ENCODE data around the gene GPR162. TPM values are rescaled to one million over a fixed set of nuclear protein-coding genes. Genes with fewer than 3 reads are reported as not detected.
A peak's percentile ranks its signal among the peaks of the same experiment; 100 is the strongest.

Gene GPR162
- total and polyA plus RNA-seq, 5 donors, result 6.8 to 10.9 (median 8.1) TPM

GRCh38 chr12:6788972-6789924 lies 32.4 kb upstream of the GPR162 start, which contains the start of gene CD4:
Gene CD4 (plus strand): TSS chr12:6789528. CDS start chr12:6800139, 10,611 bp downstream.
- Histone ChIP-seq H3K4me3 (ENCODE audit: low read length) (no peak within 1 kb of the TSS), H3K27me3 (ENCODE audit: control insufficient read depth, insufficient read depth) (no peaks in the 10 kb centered on the region), H3K9me3 (ENCODE audit: control insufficient read depth, low read length) (no peaks in the 10 kb centered on the region), H3K4me1 (ENCODE audit: control insufficient read depth, insufficient read depth, low read length) (peaks cover 2% of the 10 kb centered on the region), H3K27ac (ENCODE audit: low read length) (peak within 1 kb of the TSS; percentile 25)
- WGBS, result 63% methylated on average over 18 of the region's 18 CpGs
- intact Hi-C loops (cut with DNase I), result loop anchor here in 1 of 4 donors (10.0 kb wide), 1 partner anchor 54 kb away; no protein-coding TSS in a partner anchor
- DNase-seq (peak; percentile 76 to 91 (median 90)), ATAC-seq (peak; percentile 72 to 77)

DNA sequence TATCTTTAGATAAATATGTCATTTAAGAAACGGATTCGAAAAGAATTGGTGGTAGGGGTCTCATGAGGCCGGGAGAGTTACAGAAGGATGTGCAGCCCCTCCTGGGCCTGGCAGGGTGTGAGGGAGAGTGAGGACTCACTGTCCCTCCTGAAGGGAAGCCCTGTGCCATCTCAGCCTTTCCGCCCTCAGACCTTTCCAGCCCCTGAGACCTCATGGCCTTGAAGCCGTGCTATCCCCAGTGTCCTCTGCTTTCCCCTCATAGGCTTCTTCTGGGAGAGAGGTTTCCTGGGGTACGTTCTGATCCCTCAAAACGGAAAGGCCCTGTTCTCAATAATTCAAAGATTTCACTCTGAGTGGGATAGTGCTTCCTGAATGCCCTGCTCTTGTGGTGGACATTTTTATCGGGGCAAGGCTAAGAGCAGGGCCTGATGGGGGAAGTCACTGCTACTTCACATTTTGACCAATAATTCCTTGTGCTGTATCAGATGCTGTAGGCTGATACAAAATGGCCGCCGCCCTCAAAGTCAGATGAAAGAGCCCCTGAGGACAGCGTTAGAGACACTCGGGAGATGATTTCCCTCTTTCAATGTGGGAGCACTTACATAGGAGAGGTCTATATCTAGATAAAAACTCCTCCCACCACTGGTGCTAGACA lies 31.0 kb upstream of the GPR162 start:
- H3K9me3 ChIP-seq (ENCODE audit: control insufficient read depth, low read length), result no peaks in the 10 kb centered on the region
- no peaks in the 10 kb centered on the region for H3K27me3 ChIP-seq (ENCODE audit: control insufficient read depth, insufficient read depth)
- intact Hi-C loops (cut with DNase I), result no loop called here
- H3K4me3 ChIP-seq (ENCODE audit: low read length), result no peak overlapping the region
- DNase-seq, result no peak
- no peak for ATAC-seq
- H3K27ac ChIP-seq (ENCODE audit: low read length), result no peak overlapping the region
- 86% methylated on average over 12 of the region's 12 CpGs for WGBS
- peaks cover 2% of the 10 kb centered on the region for H3K4me1 ChIP-seq (ENCODE audit: control insufficient read depth, insufficient read depth, low read length)

- H3K27ac ChIP-seq (ENCODE audit: low read length), result no peak overlapping the region
- H3K4me3 ChIP-seq (ENCODE audit: low read length), result no peak overlapping the region
- WGBS, result 81% methylated on average over 13 of the region's 13 CpGs
- intact Hi-C loops (cut with DNase I), result no loop called here
- DNase-seq (no peak), ATAC-seq (no peak)
- H3K27me3 ChIP-seq (ENCODE audit: control insufficient read depth, insufficient read depth), result no peaks in the 10 kb centered on the region
- H3K4me1 ChIP-seq (ENCODE audit: control insufficient read depth, insufficient read depth, low read length), result no peaks in the 10 kb centered on the region
- no peaks in the 10 kb centered on the region for H3K9me3 ChIP-seq (ENCODE audit: control insufficient read depth, low read length)
Observed at GRCh38 chr12:6791931-6792520, 29.6 kb upstream of the GPR162 start.

DNA sequence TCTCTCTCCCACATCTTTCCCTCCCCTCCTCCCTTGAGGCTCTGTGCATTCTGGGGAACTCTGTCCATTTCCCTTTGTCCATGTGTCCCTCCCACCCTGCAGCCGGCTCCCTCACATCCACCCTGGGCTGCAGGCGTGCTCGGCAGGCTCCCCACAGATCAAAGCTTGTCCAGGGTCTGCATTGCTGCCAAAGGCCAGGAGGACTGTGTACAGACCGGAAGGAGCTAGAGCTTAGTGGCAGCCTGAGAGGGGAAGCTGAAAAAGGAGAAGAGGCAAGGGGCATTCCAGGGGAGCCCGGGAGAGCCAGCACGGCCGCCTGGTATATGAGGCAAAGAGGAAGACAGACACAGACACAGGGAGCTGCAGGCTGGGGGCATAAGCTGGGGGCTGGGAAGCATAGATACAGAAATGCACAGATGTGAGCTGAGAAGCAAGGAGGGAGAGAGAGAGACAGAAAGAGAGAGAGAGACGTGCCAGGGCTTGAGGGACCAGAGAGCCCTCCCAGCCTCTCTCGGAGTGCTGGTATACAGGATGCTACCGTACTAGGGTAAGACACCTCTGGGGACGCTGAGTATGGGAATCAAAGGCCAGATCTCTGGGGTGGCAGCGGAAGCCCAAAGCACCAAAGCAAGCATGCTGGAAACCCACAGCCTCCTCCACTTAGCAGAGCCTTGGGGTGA lies 29.0 kb upstream of the GPR162 start:
- Histone ChIP-seq H3K27me3 (ENCODE audit: control insufficient read depth, insufficient read depth) (no peaks in the 10 kb centered on the region), H3K9me3 (ENCODE audit: control insufficient read depth, low read length) (no peaks in the 10 kb centered on the region), H3K4me3 (ENCODE audit: low read length) (no peak overlapping the region), H3K4me1 (ENCODE audit: control insufficient read depth, insufficient read depth, low read length) (no peaks in the 10 kb centered on the region), H3K27ac (ENCODE audit: low read length) (no peak overlapping the region)
- intact Hi-C loops (cut with DNase I), result no loop called here
- WGBS, result 25% methylated on average over 12 of the region's 12 CpGs
- ATAC-seq (peak; percentile 60 to 67), DNase-seq (peak in 2 of 3 donors; percentile 74 to 75)

DNA sequence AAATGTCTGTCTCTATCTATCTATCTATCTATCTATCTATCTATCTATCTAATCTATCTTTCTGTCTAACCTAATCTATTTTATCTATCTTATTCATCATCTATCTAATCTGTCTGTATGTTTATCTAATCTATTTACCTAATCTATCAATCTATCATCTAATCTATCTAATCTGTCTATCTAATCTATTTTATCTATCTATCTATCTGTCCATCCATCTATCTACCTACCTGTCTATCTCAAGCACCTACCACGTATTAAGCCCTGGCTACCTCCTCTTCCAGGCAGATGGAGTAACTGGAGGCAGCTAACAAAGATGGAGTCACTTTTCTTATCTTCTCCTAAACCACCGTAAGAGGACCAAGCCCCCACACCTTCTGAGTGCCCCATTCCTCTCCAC lies 26.5 kb upstream of the GPR162 start:
- no peaks in the 10 kb centered on the region for H3K27me3 ChIP-seq (ENCODE audit: control insufficient read depth, insufficient read depth)
- DNase-seq, result no peak
- intact Hi-C loops (cut with DNase I), result no loop called here
- H3K9me3 ChIP-seq (ENCODE audit: control insufficient read depth, low read length), result no peaks in the 10 kb centered on the region
- WGBS, result 66% methylated on average over 2 of the region's 2 CpGs
- ATAC-seq, result no peak
- H3K4me3 ChIP-seq (ENCODE audit: low read length), result no peak overlapping the region
- no peak overlapping the region for H3K27ac ChIP-seq (ENCODE audit: low read length)
- no peaks in the 10 kb centered on the region for H3K4me1 ChIP-seq (ENCODE audit: control insufficient read depth, insufficient read depth, low read length)

DNA sequence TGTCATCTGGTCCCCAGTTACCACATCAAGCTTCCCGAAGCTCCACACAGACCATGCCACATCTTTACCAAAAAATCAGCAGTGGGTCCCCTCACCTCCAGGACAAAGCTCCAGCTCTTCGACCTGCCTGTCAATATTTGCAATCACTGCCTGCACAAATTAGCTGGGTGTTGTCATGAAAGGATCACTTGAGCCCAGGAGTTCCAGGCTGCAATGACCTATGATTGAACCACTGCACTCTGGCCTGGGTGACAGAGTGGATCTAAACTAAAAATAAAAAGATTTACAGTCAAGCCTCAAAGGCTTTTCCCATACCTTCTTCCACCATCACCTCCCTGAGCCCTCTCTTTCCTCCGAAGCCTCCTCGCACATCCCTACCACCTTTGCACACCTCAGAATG lies 25.0 kb upstream of the GPR162 start:
- ATAC-seq (no peak), DNase-seq (no peak)
- Histone ChIP-seq H3K9me3 (ENCODE audit: control insufficient read depth, low read length) (no peaks in the 10 kb centered on the region), H3K4me3 (ENCODE audit: low read length) (no peak overlapping the region), H3K4me1 (ENCODE audit: control insufficient read depth, insufficient read depth, low read length) (no peaks in the 10 kb centered on the region), H3K27ac (ENCODE audit: low read length) (no peak overlapping the region), H3K27me3 (ENCODE audit: control insufficient read depth, insufficient read depth) (no peaks in the 10 kb centered on the region)
- intact Hi-C loops (cut with DNase I), result no loop called here
- WGBS, result 94% methylated on average over 4 of the region's 4 CpGs

GRCh38 chr12:6799147-6799546 lies 22.5 kb upstream of the GPR162 start:
- H3K4me1 ChIP-seq (ENCODE audit: control insufficient read depth, insufficient read depth, low read length), result no peaks in the 10 kb centered on the region
- ATAC-seq, result no peak
- no peaks in the 10 kb centered on the region for H3K9me3 ChIP-seq (ENCODE audit: control insufficient read depth, low read length)
- WGBS, result 85% methylated on average over 5 of the region's 5 CpGs
- no peak for DNase-seq
- intact Hi-C loops (cut with DNase I), result no loop called here
- H3K27ac ChIP-seq (ENCODE audit: low read length), result no peak overlapping the region
- no peak overlapping the region for H3K4me3 ChIP-seq (ENCODE audit: low read length)
- H3K27me3 ChIP-seq (ENCODE audit: control insufficient read depth, insufficient read depth), result no peaks in the 10 kb centered on the region

- Histone ChIP-seq H3K4me3 (ENCODE audit: low read length) (no peak overlapping the region), H3K4me1 (ENCODE audit: control insufficient read depth, insufficient read depth, low read length) (no peaks in the 10 kb centered on the region), H3K9me3 (ENCODE audit: control insufficient read depth, low read length) (no peaks in the 10 kb centered on the region), H3K27me3 (ENCODE audit: control insufficient read depth, insufficient read depth) (no peaks in the 10 kb centered on the region), H3K27ac (ENCODE audit: low read length) (no peak overlapping the region)
- intact Hi-C loops (cut with DNase I), result no loop called here
- no peak for ATAC-seq
- 82% methylated on average over 1 of the region's 1 CpG for WGBS
- no peak for DNase-seq
Observed at GRCh38 chr12:6807170-6807569, 14.5 kb upstream of the GPR162 start.

DNA sequence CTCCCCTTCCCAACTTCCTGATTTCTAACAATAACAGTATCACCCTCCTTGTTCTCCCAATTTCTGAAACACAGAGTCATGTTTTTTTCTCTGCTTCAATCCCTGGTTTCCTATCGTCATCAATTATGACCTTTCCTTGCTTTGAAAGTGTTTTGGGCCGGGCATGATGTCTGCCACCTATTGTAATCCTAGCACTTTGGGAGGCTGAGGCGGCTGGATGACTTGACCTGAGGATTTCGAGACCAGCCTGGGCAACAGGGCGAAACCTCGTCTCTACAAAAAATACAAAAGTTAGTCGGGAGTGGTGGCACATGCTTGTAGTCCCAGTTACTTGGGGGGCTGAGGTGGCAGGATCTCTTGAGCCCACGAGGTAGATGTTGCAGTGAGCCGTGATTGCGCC lies 12.6 kb upstream of the GPR162 start:
- Histone ChIP-seq H3K9me3 (ENCODE audit: control insufficient read depth, low read length) (no peaks in the 10 kb centered on the region), H3K4me1 (ENCODE audit: control insufficient read depth, insufficient read depth, low read length) (no peaks in the 10 kb centered on the region), H3K27ac (ENCODE audit: low read length) (no peak overlapping the region), H3K27me3 (ENCODE audit: control insufficient read depth, insufficient read depth) (no peaks in the 10 kb centered on the region), H3K4me3 (ENCODE audit: low read length) (no peak overlapping the region)
- intact Hi-C loops (cut with DNase I), result no loop called here
- WGBS, result 76% methylated on average over 10 of the region's 10 CpGs
- ATAC-seq (no peak), DNase-seq (no peak)

DNA sequence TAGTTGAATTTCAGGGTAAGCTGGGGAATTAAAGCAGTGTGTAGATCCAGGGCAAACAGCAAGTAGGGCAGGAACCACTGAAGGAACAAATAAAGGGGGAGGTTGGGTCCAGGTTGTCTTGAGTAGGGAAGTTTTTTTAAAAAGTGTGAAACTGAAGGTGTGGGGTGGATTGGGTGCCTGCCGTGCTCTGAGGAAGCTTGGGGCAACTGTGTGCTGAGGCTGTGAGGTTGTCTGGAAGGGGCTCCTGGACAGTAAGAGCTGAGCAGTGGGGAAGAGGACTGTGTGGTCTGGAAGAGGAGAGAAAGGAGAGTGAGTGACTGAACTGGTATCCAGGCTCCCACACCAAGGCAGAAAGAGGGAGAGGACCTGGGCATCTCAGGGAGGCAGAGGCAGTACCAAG lies 10.9 kb upstream of the GPR162 start:
- 66% methylated on average over 1 of the region's 1 CpG for WGBS
- DNase-seq, result no peak
- Histone ChIP-seq H3K27ac (ENCODE audit: low read length) (no peak overlapping the region), H3K9me3 (ENCODE audit: control insufficient read depth, low read length) (no peaks in the 10 kb centered on the region), H3K4me1 (ENCODE audit: control insufficient read depth, insufficient read depth, low read length) (no peaks in the 10 kb centered on the region), H3K4me3 (ENCODE audit: low read length) (no peak overlapping the region), H3K27me3 (ENCODE audit: control insufficient read depth, insufficient read depth) (no peaks in the 10 kb centered on the region)
- intact Hi-C loops (cut with DNase I), result no loop called here
- no peak for ATAC-seq
